Uterus (tissue), 4 donors: ENCODE results near the gene RAPGEF5. TPM values are rescaled to one million over a fixed set of nuclear protein-coding genes. Genes with fewer than 3 reads are reported as not detected.

Experiments
- DNase-seq, 2 donors: peaks; one replicate each; pipeline ENCODE4 v3.0.0-alpha.2; 2019 to 2020
- H3K27ac ChIP-seq, 2 donors: fragments of 200-600 bp; sonication (generic); 1 replicate in 1 of 2; 2 replicates in 1 of 2; pipeline ENCODE4 v1.5.1; 2016 to 2018
- H3K27me3 ChIP-seq, 2 donors: fragments of 200-600 bp; sonication (generic); one replicate each; pipeline ENCODE4 v1.5.1; 2018 to 2019; ENCODE audit warnings: control low read depth in 1 of 2
- H3K36me3 ChIP-seq, 2 donors: fragments of 200-600 bp; sonication (generic); one replicate each; pipeline ENCODE4 v1.5.1; 2019; ENCODE audit warnings: control low read depth in 1 of 2
- H3K4me1 ChIP-seq, 2 donors: fragments of 200-600 bp; sonication (generic); one replicate each; pipeline ENCODE4 v1.5.1; 2018 to 2019; ENCODE audit warnings: control low read depth in 1 of 2
- H3K4me3 ChIP-seq, 2 donors: fragments of 200-600 bp; sonication (generic); 1 replicate in 1 of 2; 2 replicates in 1 of 2; pipeline ENCODE4 v1.5.1; 2018 to 2019; ENCODE audit warnings: mild to moderate bottlenecking in 1 of 2
- H3K9me3 ChIP-seq, 2 donors: fragments of 200-600 bp; sonication (generic); one replicate each; pipeline ENCODE4 v1.5.1; 2019; ENCODE audit warnings: control low read depth in 1 of 2
- POLR2A ChIP-seq, 2 donors: fragments of 450-650 bp; IDR thresholded peaks; one replicate each; pipeline ENCODE4 v1.6.1; 2016; ENCODE audit warnings: antibody characterized with exemption in 2 of 2, mild to moderate bottlenecking in 1 of 2, moderate library complexity in 1 of 2
- intact Hi-C: fragments of 100-400 bp; cut with DNase I; formaldehyde crosslinking; loops from one replicate; pipeline ENCODE4 v1.15.1; 2023; ENCODE audit warnings: low total_unique reads
- total RNA-seq, 4 donors: library from RNA; depleted of rRNA in 3 of 4; stranded (reverse); fragments of >200 nt in 3 of 4; gene quantifications; one replicate each; pipeline versions ENCODE4 v1.1.0 to v1.2.4, GENCODE V29; 2014 to 2023
- TF ChIP-seq, protein P1 (sequence below), 4 experiments: fragments of 200-600 bp in 2 of 4; fragments of 450-650 bp in 2 of 4; sonication (generic) in 2 of 4; IDR thresholded peaks; one replicate each; pipeline ENCODE4 v1.5.1; 2016 to 2019; ENCODE audit warnings: antibody characterized with exemption in 4 of 4, mild to moderate bottlenecking in 2 of 4, moderate library complexity in 1 of 4
- donor health status: DM: yes; HTN: yes; CAD: no.

The RAPGEF5 gene
- total RNA-seq, 4 donors from 2014 or later = 44.7 to 124 (median 55.1) TPM

GRCh38 chr7:22195397-22196172 lies 161.4 kb downstream of the RAPGEF5 start:
- no peak overlapping the region for H3K27ac ChIP-seq
- no peak overlapping the region for H3K4me3 ChIP-seq
- H3K36me3 ChIP-seq = no peaks in the 10 kb centered on the region
- H3K4me1 ChIP-seq = no peaks in the 10 kb centered on the region
- TF ChIP-seq, protein P1, sequence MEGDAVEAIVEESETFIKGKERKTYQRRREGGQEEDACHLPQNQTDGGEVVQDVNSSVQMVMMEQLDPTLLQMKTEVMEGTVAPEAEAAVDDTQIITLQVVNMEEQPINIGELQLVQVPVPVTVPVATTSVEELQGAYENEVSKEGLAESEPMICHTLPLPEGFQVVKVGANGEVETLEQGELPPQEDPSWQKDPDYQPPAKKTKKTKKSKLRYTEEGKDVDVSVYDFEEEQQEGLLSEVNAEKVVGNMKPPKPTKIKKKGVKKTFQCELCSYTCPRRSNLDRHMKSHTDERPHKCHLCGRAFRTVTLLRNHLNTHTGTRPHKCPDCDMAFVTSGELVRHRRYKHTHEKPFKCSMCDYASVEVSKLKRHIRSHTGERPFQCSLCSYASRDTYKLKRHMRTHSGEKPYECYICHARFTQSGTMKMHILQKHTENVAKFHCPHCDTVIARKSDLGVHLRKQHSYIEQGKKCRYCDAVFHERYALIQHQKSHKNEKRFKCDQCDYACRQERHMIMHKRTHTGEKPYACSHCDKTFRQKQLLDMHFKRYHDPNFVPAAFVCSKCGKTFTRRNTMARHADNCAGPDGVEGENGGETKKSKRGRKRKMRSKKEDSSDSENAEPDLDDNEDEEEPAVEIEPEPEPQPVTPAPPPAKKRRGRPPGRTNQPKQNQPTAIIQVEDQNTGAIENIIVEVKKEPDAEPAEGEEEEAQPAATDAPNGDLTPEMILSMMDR (IDR thresholded peaks at IDR 0.05) = no peak
- no peak for TF ChIP-seq POLR2A (IDR thresholded peaks at IDR 0.05)
- no peaks in the 10 kb centered on the region for H3K27me3 ChIP-seq
- DNase-seq = no peak
- H3K9me3 ChIP-seq = no peaks in the 10 kb centered on the region
- intact Hi-C loops = no loop called here

- intact Hi-C loops = no loop called here
- no peak overlapping the region for H3K27ac ChIP-seq
- H3K9me3 ChIP-seq = no peaks in the 10 kb centered on the region
- no peak overlapping the region for H3K4me3 ChIP-seq
- no peak for DNase-seq
- H3K4me1 ChIP-seq = no peaks in the 10 kb centered on the region
- TF ChIP-seq, protein P1 (IDR thresholded peaks at IDR 0.05) = no peak
- no peak for TF ChIP-seq POLR2A (IDR thresholded peaks at IDR 0.05)
- H3K36me3 ChIP-seq = no peaks in the 10 kb centered on the region
- no peaks in the 10 kb centered on the region for H3K27me3 ChIP-seq
These were observed 162.2 kb downstream of the RAPGEF5 start for GRCh38 chr7:22194658-22195273.

GRCh38 chr7:22193450-22193983 lies 163.4 kb downstream of the RAPGEF5 start:
- TF ChIP-seq, protein P1 (IDR thresholded peaks at IDR 0.05) = no peak
- TF ChIP-seq POLR2A (IDR thresholded peaks at IDR 0.05) = no peak
- Histone ChIP-seq H3K9me3 (no peaks in the 10 kb centered on the region), H3K4me3 (peak overlapping the region; percentile 25 to 30), H3K36me3 (no peaks in the 10 kb centered on the region), H3K27me3 (no peaks in the 10 kb centered on the region), H3K4me1 (no peaks in the 10 kb centered on the region), H3K27ac (peak overlapping the region; percentile 30 to 55)
- peak; percentile 17 to 50 for DNase-seq
- intact Hi-C loops = no loop called here

DNA sequence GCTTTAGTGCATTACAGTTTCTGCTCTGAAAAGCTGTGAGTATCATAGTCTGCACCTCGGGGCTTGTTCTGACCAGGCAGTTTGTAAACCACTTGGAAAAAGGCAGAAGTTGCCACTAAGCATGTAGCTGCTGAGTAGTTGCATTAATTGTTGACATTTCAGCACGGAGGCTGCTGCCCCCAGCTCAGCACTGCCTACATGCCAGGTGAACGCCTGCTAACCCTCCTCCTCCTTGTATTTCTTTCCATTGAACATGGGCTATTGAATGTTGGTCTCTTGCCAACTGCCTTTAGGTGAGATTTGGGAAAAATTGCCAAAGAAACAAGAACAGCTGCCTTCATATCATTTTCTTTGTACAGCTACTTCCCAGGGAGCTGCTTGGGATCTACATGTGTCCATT lies 164.2 kb downstream of the RAPGEF5 start:
- no peak for TF ChIP-seq POLR2A (IDR thresholded peaks at IDR 0.05)
- TF ChIP-seq, protein P1 (IDR thresholded peaks at IDR 0.05) = no peak
- Histone ChIP-seq H3K27me3 (no peaks in the 10 kb centered on the region), H3K4me1 (no peaks in the 10 kb centered on the region), H3K4me3 (peak overlapping the region in 1 of 2 donors; percentile 30), H3K27ac (no peak overlapping the region), H3K36me3 (no peaks in the 10 kb centered on the region), H3K9me3 (no peaks in the 10 kb centered on the region)
- intact Hi-C loops = no loop called here
- DNase-seq = no peak

DNA sequence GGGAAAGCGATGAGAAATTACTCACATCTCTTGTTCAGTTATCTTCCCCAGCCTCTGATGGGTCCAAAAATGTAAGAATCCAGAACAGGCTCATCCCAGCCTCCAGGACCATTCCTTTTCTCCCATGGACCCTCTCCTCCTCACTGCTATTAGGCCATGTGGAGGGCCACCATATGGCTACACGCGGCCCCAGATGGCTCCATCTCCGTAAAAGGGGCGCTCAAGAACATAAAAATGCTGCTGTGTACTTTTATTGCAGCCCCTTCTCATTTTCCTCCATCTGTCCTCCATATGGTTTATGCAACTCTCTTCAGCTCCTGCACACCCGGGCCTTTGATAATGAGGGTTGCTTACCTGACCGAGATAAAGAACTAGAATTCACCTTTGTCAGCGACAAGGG lies 166.2 kb downstream of the RAPGEF5 start:
- Histone ChIP-seq H3K27me3 (no peaks in the 10 kb centered on the region), H3K9me3 (no peaks in the 10 kb centered on the region), H3K27ac (no peak overlapping the region), H3K36me3 (no peaks in the 10 kb centered on the region), H3K4me3 (no peak overlapping the region), H3K4me1 (no peaks in the 10 kb centered on the region)
- TF ChIP-seq, protein P1 (IDR thresholded peaks at IDR 0.05) = no peak
- no peak for TF ChIP-seq POLR2A (IDR thresholded peaks at IDR 0.05)
- intact Hi-C loops = no loop called here
- no peak for DNase-seq
